SKM-1 (cell line): ENCODE data around the gene AURKB.
"Not testable (repeated sequence)": the region's sequence is repeated elsewhere in the genome, so short reads cannot be mapped to it uniquely, and the experiment has no call there.

Experiments
- DNase-seq: peaks from one replicate; lab custom pipeline; 2025; ENCODE audit not compliant: unreplicated experiment; lab: John Stamatoyannopoulos, UW

AURKB gene

GRCh38 chr17:8225813-8226535 lies 15.6 kb upstream of the AURKB start:
- peak; percentile 44 for DNase-seq

- no peak for DNase-seq
Observed at GRCh38 chr17:8224891-8225812, 14.8 kb upstream of the AURKB start.

- DNase-seq = no peak
Observed at GRCh38 chr17:8223356-8224126, 13.2 kb upstream of the AURKB start.

GRCh38 chr17:8222630-8223355 lies 12.4 kb upstream of the AURKB start:
- DNase-seq = peak; percentile 23

GRCh38 chr17:8222380-8222629 lies 11.9 kb upstream of the AURKB start:
- no peak for DNase-seq

- peak; percentile 34 for DNase-seq
Observed at GRCh38 chr17:8221663-8222379, 11.4 kb upstream of the AURKB start.

- DNase-seq = peak; percentile 36
Observed at GRCh38 chr17:8220783-8221662, 10.6 kb upstream of the AURKB start.

GRCh38 chr17:8214000-8214399 lies 3.6 kb upstream of the AURKB start:
- DNase-seq = not testable (repeated sequence)

GRCh38 chr17:8212312-8213180 lies 2.2 kb upstream of the AURKB start:
- no peak for DNase-seq

GRCh38 chr17:8210761-8211458 lies 535 bp upstream of the AURKB start:
- DNase-seq = no peak

GRCh38 chr17:8206536-8206935 lies 3.8 kb downstream of the AURKB start:
- DNase-seq = no peak

GRCh38 chr17:8204761-8205555 lies 5.4 kb downstream of the AURKB start:
- DNase-seq = no peak

- DNase-seq = no peak
Observed at GRCh38 chr17:8192070-8192815, 18.1 kb downstream of the AURKB start.

- DNase-seq = no peak
Observed at GRCh38 chr17:8190506-8190905, 19.9 kb downstream of the AURKB start.

GRCh38 chr17:8189711-8190477 lies 20.5 kb downstream of the AURKB start, which contains the start of gene BORCS6:
BORCS6 (minus strand) TSS chr17:8190180; CDS start chr17:8190140, 40 bp downstream.
- peak; percentile 76 for DNase-seq
